Astrocyte (in vitro differentiated cells and primary cell): ENCODE results near the gene PSORS1C1.

ENCODE experiments used
- CTCF ChIP-seq: IDR thresholded peaks from 2 replicates; pipeline ENCODE4 v1.5.1; 2011; ENCODE audit warnings: low read depth, mild to moderate bottlenecking, inconsistent platforms, low read length, moderate library complexity; ENCODE audit not compliant: insufficient read depth
- EZH2 ChIP-seq: IDR thresholded peaks from 2 replicates; pipeline ENCODE4 v1.6.1; 2012; ENCODE audit warnings: mild to moderate bottlenecking, low read length, inconsistent platforms; ENCODE audit not compliant: insufficient read depth

DNA sequence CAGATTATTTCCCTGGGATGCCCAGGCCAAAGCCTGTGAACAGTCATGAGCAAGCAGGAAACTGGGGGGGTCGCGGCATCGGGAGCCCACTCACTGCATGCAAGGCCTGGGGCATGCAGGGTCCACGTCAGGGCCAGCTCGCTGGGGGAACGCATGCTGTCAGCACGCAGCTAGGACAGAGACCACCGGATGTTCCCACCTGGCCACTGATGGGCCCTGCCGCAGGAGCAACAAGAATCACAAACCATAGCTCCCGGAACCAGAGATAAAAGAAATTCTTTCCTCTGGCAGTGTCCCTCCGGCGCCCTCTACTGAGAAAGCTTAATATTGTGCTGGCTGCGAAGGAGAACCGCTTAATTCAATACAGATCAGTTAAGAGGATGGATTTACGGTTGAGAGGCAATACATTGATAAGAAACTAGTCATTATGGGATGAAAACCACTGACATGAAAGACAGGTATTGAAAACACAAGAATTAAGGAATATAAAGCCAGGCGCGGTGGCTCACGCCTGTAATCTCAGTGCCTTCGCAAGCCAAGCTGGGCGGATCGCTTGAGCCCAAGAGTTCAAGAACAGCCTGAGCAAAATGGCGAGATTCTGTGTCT, 34.8 kb upstream of the PSORS1C1 start:
- peak; percentile 87 for TF ChIP-seq CTCF
- no peak for TF ChIP-seq EZH2
